Activated CD8-positive, alpha-beta T cell treated with anti-CD3 and anti-CD28 coated beads, Interleukin-2, amount 10 ng/mL, durations not matched to agents 7 days and 5 days (primary cell): ENCODE measurements around the gene RAB3GAP2. TPM values are rescaled to one million over a fixed set of nuclear protein-coding genes. Genes with fewer than 3 reads are reported as not detected.
A peak's percentile ranks its signal among the peaks of the same experiment; 100 is the strongest.
"Not testable (repeated sequence)": the region's sequence is repeated elsewhere in the genome, so short reads cannot be mapped to it uniquely, and the experiment has no call there.

Source experiments
- ATAC-seq: fragments of 150-1000 bp; cut with Tn5 transposase; one replicate; pipeline ENCODE4 v1.10.0; 2021; ENCODE audit warnings: moderate library complexity
- CTCF ChIA-PET: fragments of 350-600 bp; sonication (Branson Sonifier 250); formaldehyde crosslinking; loops from one replicate; lab custom pipeline; 2021; ENCODE audit warnings: antibody characterized with exemption; lab: Charles Lee
- POLR2A ChIA-PET: fragments of 350-600 bp; sonication (Branson Sonifier 250); formaldehyde crosslinking; loops from one replicate; lab custom pipeline; 2021; ENCODE audit warnings: antibody characterized with exemption; lab: Charles Lee
- DNase-seq: peaks from one replicate; pipeline ENCODE4 v3.0.0-alpha.2; 2020
- H3K27ac Mint-ChIP-seq: one replicate; pipeline ENCODE4 v1.8.0; 2021; ENCODE audit warnings: mild to moderate bottlenecking, mixed read lengths
- H3K27me3 Mint-ChIP-seq: one replicate; pipeline ENCODE4 v1.8.0; 2021; ENCODE audit warnings: low read depth, mixed read lengths
- H3K36me3 Mint-ChIP-seq: one replicate; pipeline ENCODE4 v1.8.0; 2021; ENCODE audit warnings: low read depth, mixed read lengths
- H3K4me1 Mint-ChIP-seq: one replicate; pipeline ENCODE4 v1.8.0; 2021; ENCODE audit warnings: low read depth, mixed read lengths
- H3K4me3 Mint-ChIP-seq: one replicate; pipeline ENCODE4 v1.8.0; 2021; ENCODE audit warnings: mild to moderate bottlenecking, mixed read lengths
- H3K9me3 Mint-ChIP-seq: one replicate; pipeline ENCODE4 v1.8.0; 2022; ENCODE audit warnings: mixed read lengths; ENCODE audit not compliant: insufficient read depth
- total RNA-seq, 2 experiments: library from RNA; stranded (reverse); gene quantifications; one replicate each; pipeline ENCODE4 v1.2.3, GENCODE V29; 2021

Gene RAB3GAP2
- total RNA-seq, 2 experiments from 2014 or later = 46.1 to 52.3 TPM

DNA sequence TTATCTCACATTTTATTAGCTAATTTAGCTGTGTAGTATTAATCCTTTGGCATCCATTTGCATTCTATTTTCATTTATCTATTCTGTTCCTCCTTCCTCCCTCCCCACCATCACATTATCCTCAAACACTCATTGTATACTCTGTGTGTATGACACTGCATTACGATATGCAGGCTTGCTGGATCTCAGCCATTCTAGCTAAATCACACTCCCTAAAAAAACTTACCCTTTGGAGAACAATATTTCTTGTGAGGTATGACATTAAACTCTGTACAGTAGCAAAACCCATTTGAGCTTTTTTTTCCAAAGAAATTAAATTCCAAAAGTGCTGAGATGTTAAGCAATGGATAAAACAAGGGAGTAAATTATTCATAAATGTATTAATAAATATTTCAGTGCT, 11.4 kb upstream of the RAB3GAP2 start:
- CTCF ChIA-PET = no interaction called here
- ATAC-seq (no peak), DNase-seq (no peak)
- POLR2A ChIA-PET = no interaction called here
- Mint-ChIP-seq H3K4me3 (no peak overlapping the region), H3K9me3 (no peaks in the 10 kb centered on the region), H3K27ac (no peak overlapping the region), H3K4me1 (no peaks in the 10 kb centered on the region), H3K36me3 (no peaks in the 10 kb centered on the region), H3K27me3 (peaks cover 2% of the 10 kb centered on the region)

DNA sequence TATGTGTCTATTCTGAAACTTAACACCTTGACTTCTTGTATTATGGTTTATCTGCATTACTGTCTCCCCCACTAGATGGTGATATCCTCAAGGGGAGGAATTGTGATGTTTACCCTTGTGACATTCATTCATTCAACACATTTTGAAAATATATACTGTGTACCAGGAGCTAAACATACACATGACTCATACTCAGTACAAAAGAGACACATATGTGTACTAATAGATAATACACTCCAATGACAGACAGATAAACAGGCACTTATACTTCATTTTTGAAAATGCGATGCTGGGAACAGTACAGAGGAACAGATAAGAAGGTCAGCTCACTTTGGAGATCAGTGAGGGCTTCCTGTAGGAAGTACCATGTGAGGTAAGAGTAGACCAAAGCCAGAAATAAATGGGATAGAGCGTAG, 8.9 kb upstream of the RAB3GAP2 start:
- CTCF ChIA-PET = interaction anchor here (0.5 to 1.9 kb wide), 4 partner anchors 9 to 184 kb away, joined by 3 to 5 read pairs (median 4); no protein-coding TSS in a partner anchor
- Mint-ChIP-seq H3K36me3 (no peaks in the 10 kb centered on the region), H3K27ac (no peak overlapping the region), H3K27me3 (peaks cover 14% of the 10 kb centered on the region), H3K9me3 (no peaks in the 10 kb centered on the region), H3K4me3 (no peak overlapping the region), H3K4me1 (no peaks in the 10 kb centered on the region)
- DNase-seq (no peak), ATAC-seq (no peak)
- POLR2A ChIA-PET = no interaction called here

DNA sequence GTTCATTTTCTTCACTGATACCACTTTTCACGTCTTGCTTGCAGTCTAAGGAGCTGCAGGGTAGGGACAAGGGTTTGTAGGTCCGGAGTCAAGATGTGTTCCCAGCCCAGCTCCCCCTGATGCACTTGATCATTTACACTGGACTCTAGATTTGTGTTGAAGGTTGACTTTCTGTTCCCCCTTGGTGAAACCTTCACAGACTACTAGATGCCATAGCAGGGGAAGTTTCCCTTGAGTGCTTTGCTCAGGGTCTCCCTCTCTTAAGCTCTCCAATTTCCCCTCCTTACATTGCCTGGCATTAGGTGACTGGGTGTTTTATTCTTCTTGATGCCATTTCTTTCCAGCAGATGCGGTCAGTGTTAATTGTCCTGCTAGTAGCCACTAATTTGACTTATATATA, 8.0 kb upstream of the RAB3GAP2 start:
- no peak for ATAC-seq
- ChIA-PET CTCF (interaction anchor here (1.5 to 1.9 kb wide), 2 partner anchors 10 to 90 kb away, joined by 5 read pairs; no protein-coding TSS in a partner anchor), POLR2A (no interaction called here)
- Mint-ChIP-seq H3K27me3 (peaks cover 17% of the 10 kb centered on the region), H3K4me1 (no peaks in the 10 kb centered on the region), H3K27ac (no peak overlapping the region), H3K9me3 (no peaks in the 10 kb centered on the region), H3K36me3 (no peaks in the 10 kb centered on the region), H3K4me3 (no peak overlapping the region)
- DNase-seq = no peak

DNA sequence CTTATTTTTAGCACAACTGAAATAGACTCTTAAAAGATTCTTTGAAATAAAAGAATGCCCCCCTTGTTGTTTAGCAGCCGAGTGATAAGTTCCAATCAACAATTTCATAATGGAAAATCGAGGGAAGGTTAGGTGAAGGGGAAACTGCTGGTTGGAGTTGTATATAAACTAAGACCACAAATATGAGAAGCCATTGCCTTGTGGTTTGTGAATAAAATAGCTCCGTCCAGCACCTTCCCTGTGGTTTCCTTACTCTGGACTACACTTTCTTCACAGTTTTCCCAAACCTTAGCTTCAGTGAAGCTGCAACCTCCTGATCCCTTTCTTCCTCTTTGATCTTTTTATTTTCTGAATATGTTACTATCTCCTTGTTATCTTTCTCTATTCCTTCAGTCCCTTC, 6.7 kb upstream of the RAB3GAP2 start:
- H3K27ac Mint-ChIP-seq = no peak overlapping the region
- H3K4me3 Mint-ChIP-seq = no peak overlapping the region
- H3K9me3 Mint-ChIP-seq = no peaks in the 10 kb centered on the region
- ATAC-seq = no peak
- peaks cover 17% of the 10 kb centered on the region for H3K27me3 Mint-ChIP-seq
- DNase-seq = no peak
- ChIA-PET CTCF (interaction anchor here (0.6 to 1.5 kb wide), 3 partner anchors 15 to 454 kb away, joined by 3 to 5 read pairs (median 3); no protein-coding TSS in a partner anchor), POLR2A (no interaction called here)
- H3K4me1 Mint-ChIP-seq = no peaks in the 10 kb centered on the region
- no peaks in the 10 kb centered on the region for H3K36me3 Mint-ChIP-seq

DNA sequence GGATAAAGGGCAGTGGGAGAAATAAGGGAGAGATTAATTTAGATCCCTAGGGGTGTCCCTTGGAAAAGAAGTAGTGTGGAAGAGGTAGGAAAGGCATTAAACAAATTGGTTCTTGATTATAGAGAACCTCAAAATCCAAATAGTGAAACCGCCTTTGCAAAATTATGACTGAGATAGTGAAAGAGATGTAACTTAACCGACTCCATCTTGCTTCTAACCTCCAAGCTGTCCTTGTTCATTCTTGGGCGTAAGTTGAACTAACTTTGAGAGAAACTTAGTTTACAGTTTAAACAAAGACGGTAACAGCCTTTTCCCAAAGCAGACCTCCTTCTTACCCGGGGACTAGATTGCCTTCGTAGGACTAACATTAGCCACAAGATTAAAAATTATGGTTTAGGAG, 3.2 kb upstream of the RAB3GAP2 start:
- Mint-ChIP-seq H3K27ac (no peak overlapping the region), H3K9me3 (no peaks in the 10 kb centered on the region), H3K27me3 (peaks cover 14% of the 10 kb centered on the region), H3K36me3 (no peaks in the 10 kb centered on the region), H3K4me1 (peaks cover 6% of the 10 kb centered on the region), H3K4me3 (no peak overlapping the region)
- CTCF ChIA-PET = no interaction called here
- no peak for ATAC-seq
- POLR2A ChIA-PET = no interaction called here
- no peak for DNase-seq

DNA sequence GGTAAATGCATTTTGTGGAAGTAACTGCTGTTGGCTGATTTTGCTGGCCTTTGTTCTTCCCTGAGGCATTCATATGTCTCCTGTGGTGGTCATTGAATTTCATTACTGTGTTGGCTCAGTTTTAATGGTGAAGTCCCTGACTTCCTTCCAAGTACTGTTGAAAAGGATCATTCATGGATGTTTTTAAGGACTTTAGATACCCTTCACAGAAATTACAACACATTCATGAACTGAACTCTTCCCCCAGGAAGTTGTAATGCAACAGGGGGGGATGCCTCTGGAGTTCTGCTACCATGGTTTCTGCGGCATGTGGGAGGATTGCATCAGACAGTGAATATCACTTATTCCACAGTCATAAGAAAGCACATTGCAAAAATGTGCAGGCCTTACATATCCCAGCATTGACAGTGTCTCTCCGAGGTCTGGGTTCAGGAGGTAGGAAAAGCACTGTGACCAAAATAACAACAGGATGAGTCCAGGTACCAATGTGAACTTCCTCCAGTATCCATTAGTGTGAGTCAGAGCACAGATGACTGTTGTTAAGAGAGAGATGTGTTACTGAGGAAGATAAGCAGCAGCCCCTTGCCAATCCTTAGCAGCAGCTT, 2.1 kb upstream of the RAB3GAP2 start:
- Mint-ChIP-seq H3K4me3 (no peak overlapping the region), H3K36me3 (no peaks in the 10 kb centered on the region), H3K27ac (no peak overlapping the region), H3K27me3 (peaks cover 14% of the 10 kb centered on the region), H3K4me1 (peaks cover 6% of the 10 kb centered on the region), H3K9me3 (no peaks in the 10 kb centered on the region)
- CTCF ChIA-PET = no interaction called here
- DNase-seq = no peak
- ATAC-seq = no peak
- POLR2A ChIA-PET = no interaction called here

DNA sequence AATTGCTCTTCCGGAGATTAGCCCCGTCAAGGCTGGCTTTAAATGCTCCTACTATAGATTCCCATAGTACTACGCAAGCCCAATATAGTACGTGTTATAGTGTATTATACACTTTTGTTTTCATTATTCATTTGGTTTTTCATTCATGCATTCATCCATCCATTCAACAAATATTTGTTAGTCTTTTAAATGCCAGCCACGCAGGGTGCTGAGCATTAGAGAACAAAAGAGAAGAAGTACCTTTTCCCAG, 513 bp upstream of the RAB3GAP2 start:
- peaks cover 9% of the 10 kb centered on the region for H3K27me3 Mint-ChIP-seq
- H3K4me3 Mint-ChIP-seq = no peak overlapping the region
- no peak for DNase-seq
- ChIA-PET POLR2A (interaction anchor here (0.7 to 1.3 kb wide), 3 partner anchors 18 to 179 kb away, joined by 3 to 4 read pairs (median 4); partner anchors contain the start of gene IARS2), CTCF (no interaction called here)
- H3K9me3 Mint-ChIP-seq = no peaks in the 10 kb centered on the region
- H3K27ac Mint-ChIP-seq = no peak overlapping the region
- no peak for ATAC-seq
- H3K36me3 Mint-ChIP-seq = peaks cover 13% of the 10 kb centered on the region
- H3K4me1 Mint-ChIP-seq = peaks cover 16% of the 10 kb centered on the region

DNA sequence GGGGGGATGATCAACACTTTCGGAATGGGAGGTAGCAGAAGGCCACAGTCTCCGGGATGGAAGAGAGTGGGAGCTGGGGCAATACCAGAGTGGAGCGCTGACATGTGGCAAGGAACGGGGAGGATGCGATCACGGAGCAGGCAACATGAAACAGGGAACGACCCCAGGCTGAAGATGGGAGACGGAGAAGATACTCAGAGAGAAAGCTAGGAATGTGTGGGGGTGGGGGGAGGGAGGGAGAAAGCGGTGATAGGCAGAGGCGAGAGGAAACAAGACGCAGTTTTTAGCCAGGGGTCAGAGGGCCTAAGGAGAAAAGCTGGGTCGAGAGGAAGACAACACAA, 577 bp downstream of the RAB3GAP2 start:
- peaks cover 5% of the 10 kb centered on the region for H3K27me3 Mint-ChIP-seq
- POLR2A ChIA-PET = interaction anchor here (1.1 to 1.3 kb wide), 2 partner anchors 19 to 52 kb away, joined by 3 to 4 read pairs; no protein-coding TSS in a partner anchor
- H3K9me3 Mint-ChIP-seq = no peaks in the 10 kb centered on the region

DNA sequence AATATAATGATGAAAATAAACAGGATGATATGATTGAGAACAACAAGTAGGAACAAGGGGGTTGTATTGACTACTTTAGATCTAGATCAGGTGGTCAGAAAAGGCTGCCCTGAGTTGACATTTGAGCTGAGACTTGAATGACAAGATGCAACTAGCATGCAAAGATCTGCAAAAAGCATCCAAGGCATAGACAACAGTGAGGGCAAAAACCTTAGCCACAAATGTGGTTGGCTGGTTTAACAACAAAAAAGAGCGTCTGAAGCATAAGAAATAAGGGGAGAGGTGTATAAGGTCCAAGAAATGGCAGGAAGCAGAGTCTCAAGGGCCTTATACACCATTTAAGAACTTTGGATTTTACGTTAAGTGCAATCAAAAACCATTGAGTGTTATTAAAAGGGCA, 3.2 kb downstream of the RAB3GAP2 start:
- DNase-seq (peak; percentile 56), ATAC-seq (no peak)
- H3K36me3 Mint-ChIP-seq = peaks cover 39% of the 10 kb centered on the region
- H3K27ac Mint-ChIP-seq = peak overlapping the region; percentile 43
- ChIA-PET CTCF (interaction anchor here (0.6 to 1.2 kb wide), 2 partner anchors 180 to 464 kb away, joined by 3 read pairs; no protein-coding TSS in a partner anchor), POLR2A (no interaction called here)
- H3K4me3 Mint-ChIP-seq = peak overlapping the region; percentile 3
- H3K9me3 Mint-ChIP-seq = no peaks in the 10 kb centered on the region
- no peaks in the 10 kb centered on the region for H3K27me3 Mint-ChIP-seq
- peaks cover 28% of the 10 kb centered on the region for H3K4me1 Mint-ChIP-seq

More for the DNA sequence above, 577 bp downstream of the RAB3GAP2 start:
- H3K27ac Mint-ChIP-seq = no peak overlapping the region
- H3K4me3 Mint-ChIP-seq = no peak overlapping the region
- H3K36me3 Mint-ChIP-seq = peaks cover 24% of the 10 kb centered on the region
- ATAC-seq (no peak), DNase-seq (peak; percentile 26)
- CTCF ChIA-PET = no interaction called here
- H3K4me1 Mint-ChIP-seq = peaks cover 23% of the 10 kb centered on the region

DNA sequence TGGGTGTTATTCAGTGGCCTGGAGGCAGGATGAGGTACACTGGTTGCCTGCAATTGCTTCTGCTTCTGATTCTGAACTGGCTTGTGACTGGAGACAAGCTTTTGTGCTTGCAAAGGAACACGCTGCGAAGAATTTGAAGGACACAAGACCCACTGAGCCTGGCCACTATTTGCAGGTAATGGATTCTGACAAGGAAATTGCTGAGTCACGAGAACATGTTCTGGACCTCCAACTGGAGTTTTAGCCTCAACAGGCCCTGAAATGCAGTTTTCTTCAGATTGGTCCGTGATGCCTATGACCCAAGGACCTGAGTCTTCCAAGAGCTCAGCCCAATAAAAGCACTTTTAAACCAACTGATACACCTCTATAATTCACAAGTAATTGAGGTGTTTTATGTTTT, 4.6 kb downstream of the RAB3GAP2 start:
- ATAC-seq = no peak
- Mint-ChIP-seq H3K27ac (no peak overlapping the region), H3K36me3 (peaks cover 47% of the 10 kb centered on the region), H3K4me1 (peaks cover 25% of the 10 kb centered on the region), H3K27me3 (no peaks in the 10 kb centered on the region), H3K9me3 (peaks cover 4% of the 10 kb centered on the region), H3K4me3 (no peak overlapping the region)
- CTCF ChIA-PET = no interaction called here
- POLR2A ChIA-PET = no interaction called here
- no peak for DNase-seq

DNA sequence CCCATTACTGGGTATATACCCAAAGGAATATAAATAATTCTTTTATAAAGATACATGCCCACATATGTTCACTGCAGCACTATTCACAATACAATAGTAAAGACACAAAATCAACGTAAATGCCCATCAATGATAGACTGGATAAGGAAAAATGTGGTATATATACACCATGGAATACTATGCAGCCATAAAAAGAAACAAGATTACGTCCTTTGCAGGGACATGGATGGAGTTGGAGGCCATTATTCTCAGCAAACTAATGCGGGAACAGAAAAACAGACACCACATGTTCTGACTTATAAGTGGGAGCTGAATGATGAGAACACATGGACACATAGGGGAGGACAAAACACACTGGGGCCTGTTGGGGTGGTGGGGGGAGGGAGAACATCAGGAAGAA, 12.0 kb downstream of the RAB3GAP2 start:
- DNase-seq, CTCF ChIA-PET, ATAC-seq, POLR2A ChIA-PET, H3K4me3 Mint-ChIP-seq, H3K27me3 Mint-ChIP-seq, H3K27ac Mint-ChIP-seq: not testable (repeated sequence)
- H3K36me3 Mint-ChIP-seq = peaks cover 67% of the 10 kb centered on the region
- H3K4me1 Mint-ChIP-seq = peaks cover 18% of the 10 kb centered on the region
- H3K9me3 Mint-ChIP-seq = peaks cover 37% of the 10 kb centered on the region

DNA sequence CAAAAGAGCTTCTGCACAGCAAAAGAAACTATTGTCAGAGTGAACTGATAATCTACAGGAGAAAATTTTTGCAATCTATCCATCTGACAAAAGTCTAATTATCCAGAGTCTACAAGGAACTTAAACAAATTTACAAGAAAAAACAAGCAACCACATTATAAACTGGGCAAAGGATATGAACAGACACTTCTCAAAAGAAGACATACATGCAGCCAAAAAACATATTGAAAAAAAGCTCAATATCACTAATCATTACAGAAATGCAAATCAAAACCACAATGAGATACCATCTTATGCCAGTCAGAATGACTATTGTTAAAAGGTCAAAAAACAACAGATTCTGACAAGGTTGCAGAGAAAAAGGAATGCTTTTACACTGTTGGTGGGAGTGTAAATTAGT, 12.5 kb downstream of the RAB3GAP2 start:
- Mint-ChIP-seq H3K4me1 (peaks cover 18% of the 10 kb centered on the region), H3K36me3 (peaks cover 68% of the 10 kb centered on the region), H3K9me3 (peaks cover 37% of the 10 kb centered on the region)
- CTCF ChIA-PET = interaction anchor here (0.6 kb wide), 1 partner anchor 28 kb away, joined by 3 read pairs; no protein-coding TSS in a partner anchor
- POLR2A ChIA-PET, H3K4me3 Mint-ChIP-seq, DNase-seq, H3K27ac Mint-ChIP-seq, ATAC-seq, H3K27me3 Mint-ChIP-seq: not testable (repeated sequence)
